Measurements from ENCODE around the gene RRP8. TPM values are rescaled to one million over a fixed set of nuclear protein-coding genes. Genes with fewer than 3 reads are reported as not detected.

Gene RRP8
- total and polyA plus RNA-seq, 2 of the 8 experiments (the other 6 are each of a cell fraction or from before 2014, with no cell fraction given): 4.2 to 14.9 TPM

DNA sequence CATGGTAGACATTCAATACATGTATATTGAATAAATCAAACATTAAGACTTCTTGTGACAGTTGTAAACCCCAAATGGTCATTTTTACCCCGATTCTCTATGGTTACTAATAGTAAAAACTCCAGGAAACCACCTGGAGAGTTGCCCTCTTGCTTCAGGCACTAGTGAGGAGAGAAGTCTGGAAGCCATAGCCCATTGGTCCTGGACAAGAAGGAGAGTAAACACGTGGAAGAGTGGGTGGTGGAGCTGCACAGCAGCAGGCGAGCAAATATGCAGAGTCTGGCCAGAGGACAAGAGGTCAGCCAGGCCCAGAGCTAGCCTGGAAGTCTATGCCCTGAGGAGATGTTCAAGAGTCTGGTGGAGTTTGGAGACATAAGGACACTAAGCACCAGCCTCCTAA lies 34.5 kb upstream of the RRP8 start (continued):
- TF ChIP-seq, protein P1, sequence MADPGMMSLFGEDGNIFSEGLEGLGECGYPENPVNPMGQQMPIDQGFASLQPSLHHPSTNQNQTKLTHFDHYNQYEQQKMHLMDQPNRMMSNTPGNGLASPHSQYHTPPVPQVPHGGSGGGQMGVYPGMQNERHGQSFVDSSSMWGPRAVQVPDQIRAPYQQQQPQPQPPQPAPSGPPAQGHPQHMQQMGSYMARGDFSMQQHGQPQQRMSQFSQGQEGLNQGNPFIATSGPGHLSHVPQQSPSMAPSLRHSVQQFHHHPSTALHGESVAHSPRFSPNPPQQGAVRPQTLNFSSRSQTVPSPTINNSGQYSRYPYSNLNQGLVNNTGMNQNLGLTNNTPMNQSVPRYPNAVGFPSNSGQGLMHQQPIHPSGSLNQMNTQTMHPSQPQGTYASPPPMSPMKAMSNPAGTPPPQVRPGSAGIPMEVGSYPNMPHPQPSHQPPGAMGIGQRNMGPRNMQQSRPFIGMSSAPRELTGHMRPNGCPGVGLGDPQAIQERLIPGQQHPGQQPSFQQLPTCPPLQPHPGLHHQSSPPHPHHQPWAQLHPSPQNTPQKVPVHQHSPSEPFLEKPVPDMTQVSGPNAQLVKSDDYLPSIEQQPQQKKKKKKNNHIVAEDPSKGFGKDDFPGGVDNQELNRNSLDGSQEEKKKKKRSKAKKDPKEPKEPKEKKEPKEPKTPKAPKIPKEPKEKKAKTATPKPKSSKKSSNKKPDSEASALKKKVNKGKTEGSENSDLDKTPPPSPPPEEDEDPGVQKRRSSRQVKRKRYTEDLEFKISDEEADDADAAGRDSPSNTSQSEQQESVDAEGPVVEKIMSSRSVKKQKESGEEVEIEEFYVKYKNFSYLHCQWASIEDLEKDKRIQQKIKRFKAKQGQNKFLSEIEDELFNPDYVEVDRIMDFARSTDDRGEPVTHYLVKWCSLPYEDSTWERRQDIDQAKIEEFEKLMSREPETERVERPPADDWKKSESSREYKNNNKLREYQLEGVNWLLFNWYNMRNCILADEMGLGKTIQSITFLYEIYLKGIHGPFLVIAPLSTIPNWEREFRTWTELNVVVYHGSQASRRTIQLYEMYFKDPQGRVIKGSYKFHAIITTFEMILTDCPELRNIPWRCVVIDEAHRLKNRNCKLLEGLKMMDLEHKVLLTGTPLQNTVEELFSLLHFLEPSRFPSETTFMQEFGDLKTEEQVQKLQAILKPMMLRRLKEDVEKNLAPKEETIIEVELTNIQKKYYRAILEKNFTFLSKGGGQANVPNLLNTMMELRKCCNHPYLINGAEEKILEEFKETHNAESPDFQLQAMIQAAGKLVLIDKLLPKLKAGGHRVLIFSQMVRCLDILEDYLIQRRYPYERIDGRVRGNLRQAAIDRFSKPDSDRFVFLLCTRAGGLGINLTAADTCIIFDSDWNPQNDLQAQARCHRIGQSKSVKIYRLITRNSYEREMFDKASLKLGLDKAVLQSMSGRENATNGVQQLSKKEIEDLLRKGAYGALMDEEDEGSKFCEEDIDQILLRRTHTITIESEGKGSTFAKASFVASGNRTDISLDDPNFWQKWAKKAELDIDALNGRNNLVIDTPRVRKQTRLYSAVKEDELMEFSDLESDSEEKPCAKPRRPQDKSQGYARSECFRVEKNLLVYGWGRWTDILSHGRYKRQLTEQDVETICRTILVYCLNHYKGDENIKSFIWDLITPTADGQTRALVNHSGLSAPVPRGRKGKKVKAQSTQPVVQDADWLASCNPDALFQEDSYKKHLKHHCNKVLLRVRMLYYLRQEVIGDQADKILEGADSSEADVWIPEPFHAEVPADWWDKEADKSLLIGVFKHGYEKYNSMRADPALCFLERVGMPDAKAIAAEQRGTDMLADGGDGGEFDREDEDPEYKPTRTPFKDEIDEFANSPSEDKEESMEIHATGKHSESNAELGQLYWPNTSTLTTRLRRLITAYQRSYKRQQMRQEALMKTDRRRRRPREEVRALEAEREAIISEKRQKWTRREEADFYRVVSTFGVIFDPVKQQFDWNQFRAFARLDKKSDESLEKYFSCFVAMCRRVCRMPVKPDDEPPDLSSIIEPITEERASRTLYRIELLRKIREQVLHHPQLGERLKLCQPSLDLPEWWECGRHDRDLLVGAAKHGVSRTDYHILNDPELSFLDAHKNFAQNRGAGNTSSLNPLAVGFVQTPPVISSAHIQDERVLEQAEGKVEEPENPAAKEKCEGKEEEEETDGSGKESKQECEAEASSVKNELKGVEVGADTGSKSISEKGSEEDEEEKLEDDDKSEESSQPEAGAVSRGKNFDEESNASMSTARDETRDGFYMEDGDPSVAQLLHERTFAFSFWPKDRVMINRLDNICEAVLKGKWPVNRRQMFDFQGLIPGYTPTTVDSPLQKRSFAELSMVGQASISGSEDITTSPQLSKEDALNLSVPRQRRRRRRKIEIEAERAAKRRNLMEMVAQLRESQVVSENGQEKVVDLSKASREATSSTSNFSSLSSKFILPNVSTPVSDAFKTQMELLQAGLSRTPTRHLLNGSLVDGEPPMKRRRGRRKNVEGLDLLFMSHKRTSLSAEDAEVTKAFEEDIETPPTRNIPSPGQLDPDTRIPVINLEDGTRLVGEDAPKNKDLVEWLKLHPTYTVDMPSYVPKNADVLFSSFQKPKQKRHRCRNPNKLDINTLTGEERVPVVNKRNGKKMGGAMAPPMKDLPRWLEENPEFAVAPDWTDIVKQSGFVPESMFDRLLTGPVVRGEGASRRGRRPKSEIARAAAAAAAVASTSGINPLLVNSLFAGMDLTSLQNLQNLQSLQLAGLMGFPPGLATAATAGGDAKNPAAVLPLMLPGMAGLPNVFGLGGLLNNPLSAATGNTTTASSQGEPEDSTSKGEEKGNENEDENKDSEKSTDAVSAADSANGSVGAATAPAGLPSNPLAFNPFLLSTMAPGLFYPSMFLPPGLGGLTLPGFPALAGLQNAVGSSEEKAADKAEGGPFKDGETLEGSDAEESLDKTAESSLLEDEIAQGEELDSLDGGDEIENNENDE (IDR thresholded peaks at IDR 0.05; ENCODE audit: insufficient replicate concordance, low read length): no peak
- no peak for TF ChIP-seq PHF8 (conservative IDR thresholded peaks at IDR 0.05; ENCODE audit: low read depth, low read length)
- TF ChIP-seq NRF1 (IDR thresholded peaks at IDR 0.05; ENCODE audit: low read depth, low read length): no peak
- no peak for TF ChIP-seq CREB1 (IDR thresholded peaks at IDR 0.05)
- TF ChIP-seq CTBP2 (IDR thresholded peaks at IDR 0.05; ENCODE audit: borderline replicate concordance, insufficient read depth, insufficient read length, low read length): no peak
- no peak for TF ChIP-seq CEBPB (IDR thresholded peaks at IDR 0.05; ENCODE audit: low read depth, low read length)
- TF ChIP-seq TBP (IDR thresholded peaks at IDR 0.05; ENCODE audit: low read depth, low read length): no peak
- no peak for TF ChIP-seq HDAC2 (IDR thresholded peaks at IDR 0.05; ENCODE audit: borderline replicate concordance in 1 of 2, low read depth in 2 of 2, low read length in 2 of 2)
- no peak for TF ChIP-seq GABPA (IDR thresholded peaks at IDR 0.05; ENCODE audit: borderline replicate concordance, insufficient read depth, low read length)
- TF ChIP-seq RXRA (IDR thresholded peaks at IDR 0.05; ENCODE audit: insufficient read depth, low read depth, low read length): no peak
- no peak for TF ChIP-seq ZNF274 (IDR thresholded peaks at IDR 0.05; ENCODE audit: borderline replicate concordance, extremely low read depth, low read length)
- TF ChIP-seq SIN3A (conservative IDR thresholded peaks at IDR 0.05 in 1 of 2, IDR thresholded peaks at IDR 0.05 in 1 of 2; ENCODE audit: low read depth in 1 of 2, low read length in 2 of 2): no peak
